ENCODE measurements around the gene PNPLA2. TPM values are rescaled to one million over a fixed set of nuclear protein-coding genes. Genes with fewer than 3 reads are reported as not detected.

PNPLA2 gene
- polyA plus RNA-seq, 3 donors: 26.8 to 321 (median 35.0) TPM

GRCh38 chr11:868802-869201 is 50.1 kb downstream of the PNPLA2 start:
- no peak for DNase-seq
- Mint-ChIP-seq H3K27ac (peak overlapping the region in 1 of 7 donors; percentile 79), H3K9me3 (no peaks in the 10 kb centered on the region), H3K36me3 (peaks cover 2 to 7% of the 10 kb centered on the region in 2 donors), H3K4me1 (no peaks in the 10 kb centered on the region), H3K27me3 (ENCODE audit: low read depth in 3 of 3) (peaks cover 0 to 2% (median 2%) of the 10 kb centered on the region in 3 donors), H3K4me3 (no peak overlapping the region)
- Histone ChIP-seq H3K36me3 (replicated peaks in 1 of 2; ENCODE audit: control insufficient read depth in 1 of 2, insufficient read depth in 2 of 2, low read length in 2 of 2) (peaks cover 3 to 6% of the 10 kb centered on the region in 2 donors), H3K4me3 (replicated peaks in 1 of 3; ENCODE audit: low read depth in 2 of 3, low read length in 3 of 3) (no peak overlapping the region), H3K27ac (ENCODE audit: low read depth in 1 of 2, low read length in 2 of 2) (no peak overlapping the region), H3K4me1 (ENCODE audit: control insufficient read depth in 1 of 2, insufficient read depth in 2 of 2, low read length in 2 of 2) (no peaks in the 10 kb centered on the region), H3K4me2 (replicated peaks; ENCODE audit: extremely low read depth, low read length, poor library complexity, severe bottlenecking) (no peak overlapping the region), H3K9ac (ENCODE audit: insufficient read depth, low read length, poor library complexity, severe bottlenecking) (no peak overlapping the region), H3K9me3 (replicated peaks in 1 of 2; ENCODE audit: control insufficient read depth in 1 of 2, insufficient read depth in 1 of 2, low read length in 2 of 2) (no peaks in the 10 kb centered on the region), H4K20me1 (ENCODE audit: insufficient read depth, low read length) (no peaks in the 10 kb centered on the region), H3K79me2 (ENCODE audit: insufficient read depth, low read length) (no peaks in the 10 kb centered on the region), H2AFZ (ENCODE audit: insufficient read depth, low read depth, low read length, poor library complexity, severe bottlenecking) (no peak overlapping the region), H3K27me3 (ENCODE audit: control insufficient read depth in 2 of 2, insufficient read depth in 2 of 2, low read length in 2 of 2) (no peaks in the 10 kb centered on the region)
- intact Hi-C loops (cut with micrococcal nuclease): no loop called here
- 95% methylated on average over 7 of the region's 12 CpGs for WGBS (ENCODE audit: insufficient coverage)
- TF ChIP-seq CTCF (IDR thresholded peaks at IDR 0.05): no peak

- no peak overlapping the region for H3K27ac ChIP-seq (ENCODE audit: low read depth in 1 of 2, low read length in 2 of 2)
Measured at GRCh38 chr11:869399-870126, 50.8 kb downstream of the PNPLA2 start.

More at GRCh38 chr11:869399-870126, 50.8 kb downstream of the PNPLA2 start:
- H3K4me3 Mint-ChIP-seq: no peak overlapping the region
- H3K9ac ChIP-seq (ENCODE audit: insufficient read depth, low read length, poor library complexity, severe bottlenecking): no peak overlapping the region
- no peak overlapping the region for H2AFZ ChIP-seq (ENCODE audit: insufficient read depth, low read depth, low read length, poor library complexity, severe bottlenecking)
- TF ChIP-seq CTCF (IDR thresholded peaks at IDR 0.05): no peak
- no peaks in the 10 kb centered on the region for H3K9me3 ChIP-seq (replicated peaks in 1 of 2; ENCODE audit: control insufficient read depth in 1 of 2, insufficient read depth in 1 of 2, low read length in 2 of 2)
- H3K79me2 ChIP-seq (ENCODE audit: insufficient read depth, low read length): no peaks in the 10 kb centered on the region
- DNase-seq: no peak
- H3K4me3 ChIP-seq (replicated peaks in 1 of 3; ENCODE audit: low read depth in 2 of 3, low read length in 3 of 3): no peak overlapping the region
- H3K36me3 ChIP-seq (replicated peaks in 1 of 2; ENCODE audit: control insufficient read depth in 1 of 2, insufficient read depth in 2 of 2, low read length in 2 of 2): peaks cover 0 to 6% of the 10 kb centered on the region in 2 donors
- 99% methylated on average over 17 of the region's 25 CpGs for WGBS (ENCODE audit: insufficient coverage)
- no peaks in the 10 kb centered on the region for H3K4me1 Mint-ChIP-seq
- H3K27me3 ChIP-seq (ENCODE audit: control insufficient read depth in 2 of 2, insufficient read depth in 2 of 2, low read length in 2 of 2): no peaks in the 10 kb centered on the region
- no peaks in the 10 kb centered on the region for H4K20me1 ChIP-seq (ENCODE audit: insufficient read depth, low read length)
- peaks cover 4 to 7% of the 10 kb centered on the region in 2 donors for H3K36me3 Mint-ChIP-seq
- peaks cover 0 to 2% (median 2%) of the 10 kb centered on the region in 3 donors for H3K27me3 Mint-ChIP-seq (ENCODE audit: low read depth in 3 of 3)
- no peak overlapping the region for H3K27ac Mint-ChIP-seq
- intact Hi-C loops (cut with micrococcal nuclease): no loop called here
- no peak overlapping the region for H3K4me2 ChIP-seq (replicated peaks; ENCODE audit: extremely low read depth, low read length, poor library complexity, severe bottlenecking)
- no peaks in the 10 kb centered on the region for H3K9me3 Mint-ChIP-seq
- H3K4me1 ChIP-seq (ENCODE audit: control insufficient read depth in 1 of 2, insufficient read depth in 2 of 2, low read length in 2 of 2): no peaks in the 10 kb centered on the region
